IPS DF 6.9 (cell line): Measurements from ENCODE around the gene PLSCR4.

ENCODE experiments used
- DNase-seq: peaks from one replicate; pipeline ENCODE4 v3.0.0-alpha.2; 2013; ENCODE audit warnings: low read depth, low spot score
- H3K27ac ChIP-seq: one replicate; pipeline ENCODE4 v1.5.1; 2013; ENCODE audit warnings: low read length, control low read depth
- H3K27me3 ChIP-seq: 2 replicates; pipeline ENCODE4 v1.6.1; 2013; ENCODE audit warnings: mild to moderate bottlenecking, low read length; ENCODE audit not compliant: control insufficient read depth, insufficient read depth
- H3K36me3 ChIP-seq: 2 replicates; pipeline ENCODE4 v1.6.1; 2013; ENCODE audit warnings: low read length; ENCODE audit not compliant: control insufficient read depth, insufficient read depth
- H3K4me1 ChIP-seq: 2 replicates; pipeline ENCODE4 v1.6.1; 2013; ENCODE audit warnings: low read length; ENCODE audit not compliant: control insufficient read depth, insufficient read depth
- H3K4me3 ChIP-seq: 2 replicates; pipeline ENCODE4 v1.5.1; 2013; ENCODE audit warnings: mild to moderate bottlenecking, low read length
- H3K9me3 ChIP-seq: 2 replicates; pipeline ENCODE4 v1.6.1; 2013; ENCODE audit warnings: low read length, inconsistent platforms; ENCODE audit not compliant: control insufficient read depth, insufficient read depth
- WGBS: extraction: QIAGEN DNeasy Blood & Tissue Kit; methylation state at CpG from one replicate; pipeline ENCODE4 v1.1.7; 2013; ENCODE audit warnings: mixed read lengths, missing lambda C conversion rate; ENCODE audit not compliant: insufficient read length, insufficient coverage; 5-methylcytosine and 5-hydroxymethylcytosine counted together

PLSCR4 gene

DNA sequence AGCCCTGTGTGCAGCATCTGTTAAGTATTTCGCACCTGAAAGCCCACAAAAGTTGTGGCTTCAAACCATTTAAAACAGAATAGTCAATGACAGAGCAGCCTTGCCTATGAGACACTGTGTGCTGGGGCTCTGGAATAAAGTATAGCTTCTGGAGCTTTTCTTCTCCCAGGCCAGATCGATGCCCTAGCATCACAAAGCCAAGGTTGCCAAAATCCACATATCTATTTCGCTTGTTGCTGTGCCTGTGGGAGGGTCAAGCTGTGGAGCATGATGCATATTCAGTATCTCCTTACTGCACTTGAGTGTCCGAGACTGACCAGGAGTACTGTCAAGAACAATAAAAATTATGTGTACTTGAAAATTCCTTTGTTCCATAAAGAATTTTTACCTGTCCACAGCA, 97.5 kb downstream of the PLSCR4 start:
- no peak overlapping the region for H3K27ac ChIP-seq
- no peaks in the 10 kb centered on the region for H3K9me3 ChIP-seq
- no peaks in the 10 kb centered on the region for H3K27me3 ChIP-seq
- no peak overlapping the region for H3K4me3 ChIP-seq
- H3K36me3 ChIP-seq, result no peaks in the 10 kb centered on the region
- WGBS, result no CpG with 5 or more reads among the region's 4 CpGs
- no peak for DNase-seq
- 0 out of 2 replicates have a peak, but pooled peaks cover 1% of the 10 kb centered on the region for H3K4me1 ChIP-seq

DNA sequence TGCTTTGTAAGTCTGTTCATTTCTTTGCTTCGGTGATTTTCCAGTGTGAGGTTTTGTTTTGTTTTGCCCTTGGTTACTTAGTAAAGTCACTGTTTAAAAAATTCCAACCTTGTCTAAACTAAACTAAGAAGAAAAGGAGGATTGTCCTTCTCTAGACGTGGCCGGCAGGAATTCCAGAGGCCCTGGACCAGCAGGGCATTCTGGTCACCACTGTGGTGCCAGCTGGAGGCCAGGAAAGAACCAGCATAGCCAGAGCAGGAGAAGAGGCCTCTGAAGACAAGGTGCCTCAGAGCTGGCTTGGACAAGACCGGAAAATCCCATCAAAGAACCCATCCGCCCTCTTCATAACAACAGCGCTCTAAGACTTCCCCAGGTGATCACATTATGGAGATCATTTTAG, 98.1 kb downstream of the PLSCR4 start:
- Histone ChIP-seq H3K27me3 (no peaks in the 10 kb centered on the region), H3K9me3 (no peaks in the 10 kb centered on the region), H3K36me3 (no peaks in the 10 kb centered on the region), H3K4me1 (0 out of 2 replicates have a peak, but pooled peaks cover 1% of the 10 kb centered on the region), H3K4me3 (no peak overlapping the region), H3K27ac (no peak overlapping the region)
- DNase-seq, result no peak
- no CpG with 5 or more reads among the region's 6 CpGs for WGBS

DNA sequence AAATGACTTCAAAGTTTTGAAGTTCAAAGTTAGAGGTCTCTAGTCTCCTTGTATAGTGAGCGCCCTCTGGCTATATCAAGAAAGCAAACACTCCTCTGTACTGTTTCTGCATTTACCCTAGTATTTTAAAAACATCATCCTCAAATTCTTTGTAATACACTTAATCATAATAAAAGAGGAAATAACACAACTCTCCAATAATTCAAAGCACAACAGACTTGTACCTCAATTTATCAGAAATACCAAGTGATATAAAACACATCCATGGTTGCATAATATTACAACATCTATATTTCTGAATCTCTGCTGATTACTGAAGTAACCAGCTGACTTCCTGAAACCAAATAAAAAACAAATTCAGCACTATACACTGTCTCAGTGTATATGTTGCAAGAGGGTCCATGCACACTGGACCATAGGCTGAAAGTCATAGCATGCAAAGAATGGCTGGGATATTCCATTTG, 102.4 kb downstream of the PLSCR4 start:
- Histone ChIP-seq H3K36me3 (no peaks in the 10 kb centered on the region; the same call in 1 of the 2 replicates), H3K9me3 (no peaks in the 10 kb centered on the region), H3K27me3 (no peaks in the 10 kb centered on the region), H3K4me1 (0 out of 2 replicates have a peak, but pooled peaks cover under 1% of the 10 kb centered on the region), H3K4me3 (no peak overlapping the region), H3K27ac (no peak overlapping the region)
- WGBS, result no CpG with 5 or more reads among the region's 1 CpG
- no peak for DNase-seq

DNA sequence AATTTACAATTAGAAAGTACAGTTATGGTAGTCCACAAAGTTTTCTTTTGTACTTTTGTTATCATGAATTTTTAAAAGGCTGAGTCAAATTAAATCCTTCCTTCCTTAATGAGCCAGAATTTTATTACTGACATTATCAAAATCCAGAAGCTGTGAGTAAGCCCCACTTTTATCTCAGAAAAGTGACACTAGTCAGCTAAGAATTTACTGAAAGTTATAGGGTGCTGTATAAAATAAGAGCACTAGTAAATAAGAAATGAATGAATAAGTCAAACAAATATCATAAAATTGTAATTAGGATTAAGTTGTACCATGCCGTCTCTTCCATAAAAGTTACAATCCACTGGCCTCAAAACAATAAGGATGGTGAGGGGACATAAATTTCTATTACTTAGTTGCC, 105.3 kb downstream of the PLSCR4 start:
- no peak overlapping the region for H3K4me3 ChIP-seq
- no peaks in the 10 kb centered on the region; the same call in 1 of the 2 replicates for H3K36me3 ChIP-seq
- no CpG with 5 or more reads among the region's 1 CpG for WGBS
- H3K4me1 ChIP-seq, result no peaks in the 10 kb centered on the region
- no peak for DNase-seq
- H3K27ac ChIP-seq, result no peak overlapping the region
- no peaks in the 10 kb centered on the region for H3K9me3 ChIP-seq
- no peaks in the 10 kb centered on the region for H3K27me3 ChIP-seq

GRCh38 chr3:146142757-146143156, 108.1 kb downstream of the PLSCR4 start:
- H3K4me1 ChIP-seq, result no peaks in the 10 kb centered on the region
- no peaks in the 10 kb centered on the region for H3K9me3 ChIP-seq
- no peak overlapping the region for H3K4me3 ChIP-seq
- no peak for DNase-seq
- no peaks in the 10 kb centered on the region; the same call in 1 of the 2 replicates for H3K36me3 ChIP-seq
- no CpG with 5 or more reads among the region's 3 CpGs for WGBS
- H3K27ac ChIP-seq, result no peak overlapping the region
- no peaks in the 10 kb centered on the region for H3K27me3 ChIP-seq
